Lower lobe of right lung (tissue), 2 donors: Measurements from ENCODE around the gene ASRGL1. TPM values are rescaled to one million over a fixed set of nuclear protein-coding genes. Genes with fewer than 3 reads are reported as not detected.

ENCODE experiments used
- ATAC-seq, 2 donors: fragments of 200-7000 bp; cut with Tn5 transposase; one replicate each; pipeline ENCODE4 v1.9.1; 2020 to 2022; ENCODE audit warnings: mild to moderate bottlenecking in 2 of 2, moderate library complexity in 2 of 2
- DNase-seq: peaks from one replicate; pipeline ENCODE4 v3.0.0-alpha.2; 2020
- H3K27ac ChIP-seq: fragments of 200-600 bp; one replicate; pipeline ENCODE4 v1.8.0; 2022
- H3K27me3 ChIP-seq: fragments of 200-600 bp; one replicate; pipeline ENCODE4 v1.8.0; 2022; ENCODE audit warnings: low read depth
- H3K36me3 ChIP-seq: fragments of 200-600 bp; one replicate; pipeline ENCODE4 v1.8.0; 2022; ENCODE audit warnings: mild to moderate bottlenecking
- H3K4me1 ChIP-seq: fragments of 200-600 bp; one replicate; pipeline ENCODE4 v1.8.0; 2022
- H3K4me3 ChIP-seq: fragments of 200-600 bp; one replicate; pipeline ENCODE4 v1.8.0; 2022; ENCODE audit warnings: mild to moderate bottlenecking
- H3K9me3 ChIP-seq: fragments of 200-600 bp; one replicate; pipeline ENCODE4 v1.8.0; 2022
- CTCF ChIP-seq: fragments of 200-600 bp; IDR thresholded peaks from one replicate; pipeline ENCODE4 v1.8.0; 2022; ENCODE audit warnings: antibody characterized with exemption, mild to moderate bottlenecking
- intact Hi-C: fragments of 100-400 bp; cut with DNase I; formaldehyde crosslinking; loops from one replicate; pipeline ENCODE4 v1.11.0; 2022
- total RNA-seq: library from RNA; stranded (reverse); fragmentation: NEBNext Ultra II Directional; extraction: Animal tissue kit (Norgen Biotek cat#: 25700); gene quantifications from one replicate; pipeline ENCODE4 v1.2.1, GENCODE V29; 2021
- donor health status: DM: no; HTN: yes; CAD: no; lungs with severe emphysema.

The ASRGL1 gene
- total RNA-seq, 1 donor from 2014 or later: 39.7 TPM

GRCh38 chr11:62428871-62429560 lies 91.8 kb downstream of the ASRGL1 start:
- no peak for DNase-seq
- Histone ChIP-seq H3K9me3 (no peaks in the 10 kb centered on the region), H3K27ac (no peak overlapping the region), H3K4me3 (no peak overlapping the region), H3K27me3 (no peaks in the 10 kb centered on the region), H3K36me3 (no peaks in the 10 kb centered on the region), H3K4me1 (peaks cover 34% of the 10 kb centered on the region)
- ATAC-seq: no peak
- intact Hi-C loops: no loop called here
- no peak for TF ChIP-seq CTCF

- intact Hi-C loops: no loop called here
- no peak overlapping the region for H3K4me3 ChIP-seq
- H3K9me3 ChIP-seq: no peaks in the 10 kb centered on the region
- no peaks in the 10 kb centered on the region for H3K36me3 ChIP-seq
- no peaks in the 10 kb centered on the region for H3K27me3 ChIP-seq
- no peak for DNase-seq
- no peak for ATAC-seq
- H3K27ac ChIP-seq: no peak overlapping the region
- H3K4me1 ChIP-seq: peaks cover 44% of the 10 kb centered on the region
- TF ChIP-seq CTCF: no peak
Measured at GRCh38 chr11:62430425-62430824, 93.2 kb downstream of the ASRGL1 start.

GRCh38 chr11:62431171-62431901 lies 94.1 kb downstream of the ASRGL1 start:
- no peak for TF ChIP-seq CTCF
- Histone ChIP-seq H3K36me3 (no peaks in the 10 kb centered on the region), H3K4me3 (no peak overlapping the region), H3K27me3 (no peaks in the 10 kb centered on the region), H3K27ac (no peak overlapping the region), H3K4me1 (peaks cover 51% of the 10 kb centered on the region), H3K9me3 (no peaks in the 10 kb centered on the region)
- DNase-seq (no peak), ATAC-seq (no peak)
- intact Hi-C loops: no loop called here

- peaks cover 51% of the 10 kb centered on the region for H3K4me1 ChIP-seq
- DNase-seq (no peak), ATAC-seq (no peak)
- no peaks in the 10 kb centered on the region for H3K27me3 ChIP-seq
- H3K9me3 ChIP-seq: no peaks in the 10 kb centered on the region
- H3K36me3 ChIP-seq: no peaks in the 10 kb centered on the region
- H3K4me3 ChIP-seq: no peak overlapping the region
- intact Hi-C loops: no loop called here
- no peak for TF ChIP-seq CTCF
- no peak overlapping the region for H3K27ac ChIP-seq
Measured at GRCh38 chr11:62432695-62433094, 95.4 kb downstream of the ASRGL1 start.

- H3K4me1 ChIP-seq: peaks cover 47% of the 10 kb centered on the region
- H3K27me3 ChIP-seq: no peaks in the 10 kb centered on the region
- DNase-seq (no peak), ATAC-seq (peak in 1 of 2 donors; percentile 13)
- TF ChIP-seq CTCF: no peak
- intact Hi-C loops: no loop called here
- H3K36me3 ChIP-seq: no peaks in the 10 kb centered on the region
- no peak overlapping the region for H3K4me3 ChIP-seq
- peak overlapping the region; percentile 73 for H3K27ac ChIP-seq
- no peaks in the 10 kb centered on the region for H3K9me3 ChIP-seq
Measured at GRCh38 chr11:62433141-62433903, 96.1 kb downstream of the ASRGL1 start.
